KOPT-K1 (cell line): ENCODE results near the gene TRIM44.
"Not testable (repeated sequence)": the region's sequence is repeated elsewhere in the genome, so short reads cannot be mapped to it uniquely, and the experiment has no call there.

Source experiments
- H3K27ac ChIP-seq: fragments of 200-600 bp; sonication (generic); 2 replicates; pipeline ENCODE4 v1.5.1; 2016; ENCODE audit warnings: antibody characterized with exemption, mild to moderate bottlenecking, low read depth, low read length; ENCODE audit not compliant: poor library complexity, severe bottlenecking
- H3K36me3 ChIP-seq: fragments of 200-600 bp; sonication (generic); 2 replicates; pipeline ENCODE4 v1.5.1; 2017; ENCODE audit warnings: antibody characterized with exemption, mild to moderate bottlenecking, low read length, moderate library complexity; ENCODE audit not compliant: insufficient read depth
- H3K9me3 ChIP-seq: fragments of 200-600 bp; sonication (generic); 2 replicates; pipeline ENCODE4 v1.5.1; 2017; ENCODE audit warnings: antibody characterized with exemption, low read length, mild to moderate bottlenecking; ENCODE audit not compliant: insufficient read depth, poor library complexity, severe bottlenecking

TRIM44 gene

GRCh38 chr11:35765211-35765610, 102.6 kb downstream of the TRIM44 start:
- H3K9me3 ChIP-seq: no peaks in the 10 kb centered on the region
- H3K27ac ChIP-seq: no peak overlapping the region
- no peaks in the 10 kb centered on the region for H3K36me3 ChIP-seq

DNA sequence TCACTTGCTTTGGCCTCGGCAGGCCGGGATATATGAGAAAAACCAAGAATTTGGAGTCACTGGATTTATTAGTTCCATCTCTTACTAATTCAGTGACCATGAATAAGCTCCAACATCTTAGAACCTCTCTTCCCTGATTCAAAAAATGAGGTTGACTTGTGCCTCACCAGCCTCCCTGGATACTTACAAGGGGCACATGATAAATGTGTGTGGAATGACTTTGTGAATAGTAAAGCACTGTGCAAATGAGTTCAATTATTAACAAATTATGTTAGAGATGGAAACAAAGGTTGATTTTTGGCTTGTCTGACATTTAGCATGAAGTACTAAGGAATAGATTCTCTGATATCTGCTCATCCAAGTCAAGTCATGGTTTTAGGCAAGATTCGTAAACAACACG, 104.1 kb downstream of the TRIM44 start:
- H3K36me3 ChIP-seq: no peaks in the 10 kb centered on the region
- no peaks in the 10 kb centered on the region for H3K9me3 ChIP-seq
- no peak overlapping the region for H3K27ac ChIP-seq

- not testable (repeated sequence) for H3K27ac ChIP-seq, H3K36me3 ChIP-seq, H3K9me3 ChIP-seq
These were observed 107.8 kb downstream of the TRIM44 start for GRCh38 chr11:35770425-35770824.

- Histone ChIP-seq H3K9me3 (no peaks in the 10 kb centered on the region), H3K27ac (no peak overlapping the region), H3K36me3 (no peaks in the 10 kb centered on the region)
These were observed 109.1 kb downstream of the TRIM44 start for GRCh38 chr11:35771722-35772121.

DNA sequence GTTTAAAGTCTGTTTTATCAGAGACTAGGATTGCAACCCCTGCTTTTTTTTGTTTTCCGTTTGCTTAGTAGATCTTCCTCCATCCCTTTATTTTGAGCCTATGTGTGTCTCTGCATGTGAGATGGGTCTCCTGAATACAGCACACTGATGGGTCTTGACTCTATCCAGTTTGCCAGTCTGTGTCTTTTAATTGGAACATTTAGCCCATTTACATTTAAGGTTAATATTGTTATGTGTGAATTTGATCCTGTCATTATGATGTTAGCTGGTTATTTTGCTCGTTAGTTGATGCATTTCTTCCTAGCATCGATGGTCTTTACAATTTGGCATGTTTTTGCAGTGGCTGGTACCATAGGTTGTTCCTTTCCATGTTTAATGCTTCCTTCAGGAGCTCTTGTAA, 114.7 kb downstream of the TRIM44 start:
- H3K36me3 ChIP-seq, H3K9me3 ChIP-seq, H3K27ac ChIP-seq: not testable (repeated sequence)

- not testable (repeated sequence) for H3K27ac ChIP-seq, H3K36me3 ChIP-seq, H3K9me3 ChIP-seq
These were observed 116.4 kb downstream of the TRIM44 start for GRCh38 chr11:35778943-35779342.

DNA sequence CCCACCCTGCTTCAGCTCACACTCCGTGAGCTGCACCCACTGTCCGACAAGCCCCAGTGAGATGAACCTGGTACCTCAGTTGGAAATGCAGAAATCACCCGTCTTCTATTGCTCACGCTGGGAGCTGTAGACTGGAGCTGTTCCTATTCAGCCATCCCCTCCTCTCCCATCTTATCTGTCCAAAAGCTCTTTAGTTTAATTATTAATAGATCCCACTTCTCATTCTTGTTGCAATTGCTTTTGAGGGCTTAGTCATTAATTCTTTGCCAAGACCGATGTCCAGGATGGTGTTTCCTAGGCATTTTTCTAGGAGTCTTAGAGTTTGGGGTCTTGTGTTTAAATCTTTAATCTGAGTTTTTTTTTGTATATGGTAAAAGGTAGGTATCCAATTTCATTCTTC, 116.8 kb downstream of the TRIM44 start:
- H3K36me3 ChIP-seq: no peaks in the 10 kb centered on the region
- no peak overlapping the region for H3K27ac ChIP-seq
- no peaks in the 10 kb centered on the region for H3K9me3 ChIP-seq

DNA sequence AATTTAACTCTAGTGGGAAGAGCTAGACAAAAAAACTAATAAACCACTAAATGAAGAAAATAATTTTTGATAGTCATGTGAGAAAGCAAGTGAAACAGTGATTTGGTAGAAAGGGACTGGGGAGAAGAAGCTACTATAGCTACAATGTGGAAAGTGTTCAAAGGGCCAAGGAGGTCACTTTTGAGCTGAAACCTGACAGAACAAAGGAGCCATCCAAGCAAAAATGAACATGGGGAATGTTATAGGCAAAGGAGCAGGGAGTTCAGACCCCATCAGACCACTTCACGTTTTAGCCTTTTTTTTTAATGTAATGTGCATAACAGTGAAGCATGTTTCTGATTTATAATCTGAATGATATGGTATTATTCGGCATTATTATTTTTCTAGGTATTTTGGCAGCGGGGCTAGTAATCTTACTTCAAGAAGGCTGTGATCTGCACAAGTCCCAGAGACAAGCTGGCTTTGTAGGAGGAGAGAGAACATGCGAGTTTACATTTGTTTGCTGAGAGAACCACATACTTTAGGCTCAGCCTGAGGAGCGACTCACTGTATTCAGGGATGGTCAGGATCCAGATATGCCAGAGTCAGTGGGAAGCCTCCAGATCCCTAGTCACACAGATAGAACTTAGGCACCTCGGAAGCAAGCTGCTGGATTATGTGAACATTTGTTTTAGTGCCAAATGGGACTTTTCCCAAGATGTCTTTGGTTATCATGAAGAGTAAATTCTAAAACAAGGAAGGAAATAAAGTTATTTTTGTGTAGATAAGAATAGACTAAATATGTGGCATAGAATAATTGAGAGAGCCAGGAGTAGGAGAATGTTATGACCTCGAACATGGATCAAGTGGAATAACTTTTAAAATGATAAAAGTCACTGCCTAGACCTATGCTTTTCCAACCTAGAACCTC, 118.6 kb downstream of the TRIM44 start:
- H3K9me3 ChIP-seq: no peaks in the 10 kb centered on the region
- H3K36me3 ChIP-seq: no peaks in the 10 kb centered on the region
- no peak overlapping the region for H3K27ac ChIP-seq

GRCh38 chr11:35781861-35782470, 119.4 kb downstream of the TRIM44 start:
- H3K9me3 ChIP-seq: no peaks in the 10 kb centered on the region
- no peak overlapping the region for H3K27ac ChIP-seq
- no peaks in the 10 kb centered on the region for H3K36me3 ChIP-seq

- no peak overlapping the region for H3K27ac ChIP-seq
- H3K9me3 ChIP-seq: no peaks in the 10 kb centered on the region
- H3K36me3 ChIP-seq: no peaks in the 10 kb centered on the region
These were observed 121.2 kb downstream of the TRIM44 start for GRCh38 chr11:35783809-35784208.

GRCh38 chr11:35784699-35785098, 122.1 kb downstream of the TRIM44 start:
- Histone ChIP-seq H3K9me3 (no peaks in the 10 kb centered on the region), H3K27ac (no peak overlapping the region), H3K36me3 (no peaks in the 10 kb centered on the region)

GRCh38 chr11:35785287-35786167, 123.0 kb downstream of the TRIM44 start:
- H3K27ac ChIP-seq: no peak overlapping the region
- H3K36me3 ChIP-seq: no peaks in the 10 kb centered on the region
- H3K9me3 ChIP-seq: no peaks in the 10 kb centered on the region

DNA sequence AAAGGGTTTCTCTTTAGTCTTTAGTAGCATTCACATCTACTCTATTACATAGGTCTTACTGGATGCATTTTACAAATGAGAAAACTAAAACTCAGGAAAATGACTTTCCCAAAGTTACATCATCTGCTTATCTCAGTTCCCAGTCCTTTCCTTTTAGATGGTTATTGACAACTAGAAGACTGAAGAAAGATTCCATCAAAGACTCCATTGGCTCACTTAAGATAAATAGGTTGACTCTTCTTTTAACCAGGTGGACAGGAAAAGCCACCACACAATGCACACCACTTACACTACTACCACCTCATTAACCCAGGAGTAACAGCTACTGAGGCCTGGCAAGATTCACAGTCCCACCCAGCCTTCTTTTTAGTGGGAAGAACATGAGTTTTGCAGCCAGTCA, 123.6 kb downstream of the TRIM44 start:
- H3K27ac ChIP-seq: no peak overlapping the region
- H3K36me3 ChIP-seq: no peaks in the 10 kb centered on the region
- no peaks in the 10 kb centered on the region for H3K9me3 ChIP-seq

GRCh38 chr11:35787013-35787504, 124.5 kb downstream of the TRIM44 start:
- Histone ChIP-seq H3K27ac (no peak overlapping the region), H3K36me3 (no peaks in the 10 kb centered on the region), H3K9me3 (no peaks in the 10 kb centered on the region)

GRCh38 chr11:35787626-35788025, 125.1 kb downstream of the TRIM44 start:
- Histone ChIP-seq H3K9me3 (no peaks in the 10 kb centered on the region), H3K27ac (no peak overlapping the region), H3K36me3 (no peaks in the 10 kb centered on the region)
